HEK293 (cell line): ENCODE data around the gene VANGL2.

Experiments
- CTCF ChIA-PET: fragments of 350-600 bp; formaldehyde crosslinking; extraction: SDS; loops from one replicate; lab custom pipeline; 2021; ENCODE audit warnings: antibody characterized with exemption; lab: Yijun Ruan, JAX
- POLR2A ChIA-PET: fragments of 300-600 bp; formaldehyde crosslinking; extraction: SDS; loops from one replicate; lab custom pipeline; 2020; ENCODE audit warnings: antibody characterized with exemption, inconsistent platforms; lab: Yijun Ruan, JAX
- H3K27ac ChIP-seq: fragments of 200-500 bp; sonication (Bioruptor generic); 2 replicates; pipeline ENCODE4 v1.5.1; 2014; ENCODE audit warnings: low read depth, low read length, control low read depth, inconsistent platforms; ENCODE audit errors: extremely low read depth
- H3K36me3 ChIP-seq, 2 experiments: fragments of 200-500 bp in 1 of 2; sonication (Bioruptor generic) in 1 of 2; 1 replicate in 1 of 2; 2 replicates in 1 of 2; pipeline ENCODE4 v1.5.1; 2014 to 2017; ENCODE audit warnings: inconsistent platforms in 2 of 2, low read length in 2 of 2; ENCODE audit not compliant: control insufficient read depth in 2 of 2, insufficient read depth in 1 of 2
- H3K4me1 ChIP-seq: fragments of 200-500 bp; sonication (Bioruptor generic); 2 replicates; pipeline ENCODE4 v1.5.1; 2014; ENCODE audit warnings: mild to moderate bottlenecking, low read length, inconsistent platforms; ENCODE audit not compliant: control insufficient read depth, insufficient read depth
- H3K4me3 ChIP-seq: 2 replicates; pipeline ENCODE4 v1.5.1; 2011; ENCODE audit warnings: low read depth, mild to moderate bottlenecking, control low read depth, low read length, moderate library complexity
- H3K9me3 ChIP-seq: fragments of 200-500 bp; sonication (Bioruptor generic); 2 replicates; pipeline ENCODE4 v1.5.1; 2014; ENCODE audit warnings: low read depth, low read length, inconsistent platforms; ENCODE audit not compliant: control insufficient read depth, insufficient read depth
- BCL11B ChIP-seq: fragments of 450-650 bp; formaldehyde crosslinking; IDR thresholded peaks from 2 replicates; pipeline ENCODE4 v1.5.1; 2016; ENCODE audit warnings: low read depth, missing biosample characterization, missing genetic modification characterization
- KLF1 ChIP-seq: fragments of 450-650 bp; formaldehyde crosslinking; IDR thresholded peaks from 2 replicates; pipeline ENCODE4 v1.5.1; 2016; ENCODE audit warnings: missing biosample characterization, missing genetic modification characterization
- PBX3 ChIP-seq: sonication (generic); formaldehyde crosslinking; IDR thresholded peaks from 2 replicates; pipeline ENCODE4 v1.8.1; 2022; ENCODE audit warnings: mild to moderate bottlenecking, moderate library complexity, missing genetic modification reagents
- ZBTB8A ChIP-seq: fragments of 450-650 bp; formaldehyde crosslinking; IDR thresholded peaks from 2 replicates; pipeline ENCODE4 v1.5.1; 2016; ENCODE audit warnings: missing biosample characterization, missing genetic modification characterization
- ZFP37 ChIP-seq: fragments of 450-650 bp; formaldehyde crosslinking; IDR thresholded peaks from 2 replicates; pipeline ENCODE4 v1.5.1; 2016; ENCODE audit warnings: missing biosample characterization, missing genetic modification characterization
- ZIC2 ChIP-seq: fragments of 450-650 bp; formaldehyde crosslinking; IDR thresholded peaks from 2 replicates; pipeline ENCODE4 v1.5.1; 2016; ENCODE audit warnings: missing biosample characterization, missing genetic modification characterization
- ZNF169 ChIP-seq: fragments of 450-650 bp; formaldehyde crosslinking; IDR thresholded peaks from 2 replicates; pipeline ENCODE4 v1.5.1; 2016; ENCODE audit warnings: missing biosample characterization, missing genetic modification characterization
- ZNF37A ChIP-seq: fragments of 450-650 bp; IDR thresholded peaks from 2 replicates; pipeline ENCODE4 v1.5.1; 2018; ENCODE audit warnings: missing biosample characterization, missing genetic modification characterization
- ZNF398 ChIP-seq: fragments of 450-650 bp; formaldehyde crosslinking; IDR thresholded peaks from 2 replicates; pipeline ENCODE4 v1.5.1; 2017; ENCODE audit warnings: missing biosample characterization, missing genetic modification characterization
- ZNF488 ChIP-seq: fragments of 450-650 bp; formaldehyde crosslinking; IDR thresholded peaks from 2 replicates; pipeline ENCODE4 v1.5.1; 2016; ENCODE audit warnings: missing biosample characterization, missing genetic modification characterization
- ZNF501 ChIP-seq: fragments of 450-650 bp; formaldehyde crosslinking; IDR thresholded peaks from 2 replicates; pipeline ENCODE4 v1.5.1; 2016; ENCODE audit warnings: missing biosample characterization, missing genetic modification characterization
- ZNF514 ChIP-seq: fragments of 450-650 bp; formaldehyde crosslinking; IDR thresholded peaks from 2 replicates; pipeline ENCODE4 v1.5.1; 2016; ENCODE audit warnings: missing biosample characterization, missing genetic modification characterization
- ZNF692 ChIP-seq: fragments of 450-650 bp; formaldehyde crosslinking; IDR thresholded peaks from 2 replicates; pipeline ENCODE4 v1.5.1; 2016; ENCODE audit warnings: missing biosample characterization, missing genetic modification characterization
- ZNF768 ChIP-seq: fragments of 450-650 bp; formaldehyde crosslinking; IDR thresholded peaks from 2 replicates; pipeline ENCODE4 v1.5.1; 2018; ENCODE audit warnings: missing biosample characterization, mild to moderate bottlenecking, missing genetic modification characterization
- TF ChIP-seq, protein P1 (sequence below): fragments of 450-650 bp; formaldehyde crosslinking; IDR thresholded peaks from 2 replicates; pipeline ENCODE4 v1.5.1; 2016; ENCODE audit warnings: missing biosample characterization, missing genetic modification characterization

Gene VANGL2

GRCh38 chr1:160362168-160362957 is 38.0 kb upstream of the VANGL2 start (continued):
- TF ChIP-seq ZNF768 (no peak), ZNF398 (tag by site-specific recombination) (peak; percentile 82), BCL11B (tag by site-specific recombination) (no peak), KLF1 (tag by site-specific recombination) (peak; percentile 60; the same call in 1 of the 2 replicates), ZNF692 (tag by site-specific recombination) (peak; percentile 27; the same call in 1 of the 2 replicates), ZIC2 (tag by site-specific recombination) (peak; percentile 70)
- TF ChIP-seq, protein P1, sequence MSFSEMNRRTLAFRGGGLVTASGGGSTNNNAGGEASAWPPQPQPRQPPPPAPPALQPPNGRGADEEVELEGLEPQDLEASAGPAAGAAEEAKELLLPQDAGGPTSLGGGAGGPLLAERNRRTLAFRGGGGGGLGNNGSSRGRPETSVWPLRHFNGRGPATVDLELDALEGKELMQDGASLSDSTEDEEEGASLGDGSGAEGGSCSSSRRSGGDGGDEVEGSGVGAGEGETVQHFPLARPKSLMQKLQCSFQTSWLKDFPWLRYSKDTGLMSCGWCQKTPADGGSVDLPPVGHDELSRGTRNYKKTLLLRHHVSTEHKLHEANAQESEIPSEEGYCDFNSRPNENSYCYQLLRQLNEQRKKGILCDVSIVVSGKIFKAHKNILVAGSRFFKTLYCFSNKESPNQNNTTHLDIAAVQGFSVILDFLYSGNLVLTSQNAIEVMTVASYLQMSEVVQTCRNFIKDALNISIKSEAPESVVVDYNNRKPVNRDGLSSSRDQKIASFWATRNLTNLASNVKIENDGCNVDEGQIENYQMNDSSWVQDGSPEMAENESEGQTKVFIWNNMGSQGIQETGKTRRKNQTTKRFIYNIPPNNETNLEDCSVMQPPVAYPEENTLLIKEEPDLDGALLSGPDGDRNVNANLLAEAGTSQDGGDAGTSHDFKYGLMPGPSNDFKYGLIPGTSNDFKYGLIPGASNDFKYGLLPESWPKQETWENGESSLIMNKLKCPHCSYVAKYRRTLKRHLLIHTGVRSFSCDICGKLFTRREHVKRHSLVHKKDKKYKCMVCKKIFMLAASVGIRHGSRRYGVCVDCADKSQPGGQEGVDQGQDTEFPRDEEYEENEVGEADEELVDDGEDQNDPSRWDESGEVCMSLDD (tag by site-specific recombination), result 0 out of 2 replicates have a peak, but pooled peaks have one; percentile 38

GRCh38 chr1:160363010-160363409 is 37.4 kb upstream of the VANGL2 start:
- peaks cover 6 to 25% of the 10 kb centered on the region in 2 experiments; a peak in 1 of 3 replicates for H3K36me3 ChIP-seq
- TF ChIP-seq ZNF37A (tag by site-specific recombination) (no peak), ZNF398 (tag by site-specific recombination) (0 out of 2 replicates have a peak, but pooled peaks have one; percentile 6)
- POLR2A ChIA-PET, result interaction anchor here (1.7 to 2.6 kb wide), 2 partner anchors 11 to 439 kb away, joined by 6 to 7 read pairs; partner anchors contain the start of gene TAGLN2
- no peak overlapping the region for H3K4me3 ChIP-seq
- no peak overlapping the region; the same call in 1 of the 2 replicates for H3K27ac ChIP-seq
- H3K9me3 ChIP-seq, result no peaks in the 10 kb centered on the region
- CTCF ChIA-PET, result interaction anchor here (0.9 to 3.7 kb wide), 5 partner anchors 11 to 110 kb away, joined by 3 to 22 read pairs (median 6); no protein-coding TSS in a partner anchor
- H3K4me1 ChIP-seq, result 0 out of 2 replicates have a peak, but pooled peaks cover 2% of the 10 kb centered on the region

GRCh38 chr1:160363951-160364735 is 36.2 kb upstream of the VANGL2 start:
- POLR2A ChIA-PET, result interaction anchor here (1.4 to 2.6 kb wide), 2 partner anchors 10 to 12 kb away, joined by 4 to 7 read pairs; no protein-coding TSS in a partner anchor
- TF ChIP-seq ZNF501 (tag by site-specific recombination) (no peak), ZBTB8A (tag by site-specific recombination) (no peak), ZNF169 (tag by site-specific recombination) (no peak), ZFP37 (tag by site-specific recombination) (no peak), PBX3 (CRISPR knock-in tag) (no peak), ZNF488 (tag by site-specific recombination) (no peak), ZNF514 (tag by site-specific recombination) (no peak)
- TF ChIP-seq, all 188 proteins: peak for 0
- H3K4me3 ChIP-seq, result no peak overlapping the region
- 0 out of 2 replicates have a peak, but pooled peaks cover 2% of the 10 kb centered on the region for H3K4me1 ChIP-seq
- peaks cover 0 to 19% of the 10 kb centered on the region in 2 experiments; a peak in 1 of 3 replicates for H3K36me3 ChIP-seq
- H3K27ac ChIP-seq, result no peak overlapping the region
- CTCF ChIA-PET, result interaction anchor here (0.9 to 3.7 kb wide), 6 partner anchors 10 to 73 kb away, joined by 3 to 22 read pairs (median 6); no protein-coding TSS in a partner anchor
- no peaks in the 10 kb centered on the region for H3K9me3 ChIP-seq
